Rectal smooth muscle tissue (tissue), 1 donor: ENCODE measurements around the gene CPA2.
A peak's percentile ranks its signal among the peaks of the same experiment; 100 is the strongest.
"Not testable (repeated sequence)": the region's sequence is repeated elsewhere in the genome, so short reads cannot be mapped to it uniquely, and the experiment has no call there.

ENCODE experiments used
- H3K27ac ChIP-seq: one replicate; pipeline ENCODE4 v1.7.0; 2013; ENCODE audit warnings: low read depth, low read length, inconsistent platforms
- H3K27me3 ChIP-seq: one replicate; pipeline ENCODE4 v1.7.0; 2013; ENCODE audit warnings: low read length; ENCODE audit not compliant: control insufficient read depth, insufficient read depth
- H3K36me3 ChIP-seq: one replicate; pipeline ENCODE4 v1.7.0; 2013; ENCODE audit warnings: low read length; ENCODE audit not compliant: control insufficient read depth, insufficient read depth
- H3K4me1 ChIP-seq: one replicate; pipeline ENCODE4 v1.7.0; 2013; ENCODE audit warnings: low read length; ENCODE audit not compliant: control insufficient read depth, insufficient read depth
- H3K4me3 ChIP-seq: one replicate; pipeline ENCODE4 v1.7.0; 2013; ENCODE audit warnings: low read length
- H3K9ac ChIP-seq: one replicate; pipeline ENCODE4 v1.7.0; 2013; ENCODE audit warnings: low read length

Gene CPA2

DNA sequence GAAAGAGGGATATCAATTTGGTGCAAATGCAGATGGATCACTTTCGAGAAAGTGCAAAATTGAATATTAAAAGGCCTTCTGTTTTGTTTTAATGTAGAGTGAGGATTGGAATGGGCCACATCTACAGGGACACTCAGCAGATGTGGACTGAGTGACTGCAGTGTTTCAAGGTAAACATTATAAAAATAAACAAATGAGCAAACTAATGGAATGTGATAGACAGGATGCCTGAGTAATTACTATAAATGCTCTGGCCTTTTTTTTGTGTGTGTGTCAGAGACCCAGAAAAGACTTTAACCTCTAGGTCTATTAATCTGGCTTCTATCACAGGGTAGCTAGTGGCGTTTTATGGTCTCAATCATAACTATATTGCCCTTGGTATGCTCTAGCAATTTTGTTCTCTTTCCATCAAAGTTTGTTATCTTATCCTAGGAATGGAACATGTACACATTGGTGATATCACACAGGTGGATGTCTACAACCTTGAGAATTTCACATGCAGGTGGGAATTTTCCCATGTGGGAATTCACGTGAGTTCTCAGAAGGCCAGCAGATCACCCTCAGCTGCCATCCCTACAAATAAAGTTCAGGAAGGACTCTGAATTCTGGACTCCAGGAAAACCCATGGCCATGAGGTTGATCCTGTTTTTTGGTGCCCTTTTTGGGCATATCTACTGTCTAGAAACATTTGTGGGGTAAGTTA, at the start of gene CPA2:
CPA2 (plus strand) TSS at position 606 of the 703 bp plus-strand sequence; CDS start at position 625, 19 bp downstream.
- Histone ChIP-seq H3K27ac (no peak within 1 kb of the TSS), H3K27me3 (no peaks in the 10 kb centered on the region), H3K36me3 (no peaks in the 10 kb centered on the region), H3K9ac (no peak within 1 kb of the TSS), H3K4me1 (no peaks in the 10 kb centered on the region), H3K4me3 (no peak within 1 kb of the TSS)

DNA sequence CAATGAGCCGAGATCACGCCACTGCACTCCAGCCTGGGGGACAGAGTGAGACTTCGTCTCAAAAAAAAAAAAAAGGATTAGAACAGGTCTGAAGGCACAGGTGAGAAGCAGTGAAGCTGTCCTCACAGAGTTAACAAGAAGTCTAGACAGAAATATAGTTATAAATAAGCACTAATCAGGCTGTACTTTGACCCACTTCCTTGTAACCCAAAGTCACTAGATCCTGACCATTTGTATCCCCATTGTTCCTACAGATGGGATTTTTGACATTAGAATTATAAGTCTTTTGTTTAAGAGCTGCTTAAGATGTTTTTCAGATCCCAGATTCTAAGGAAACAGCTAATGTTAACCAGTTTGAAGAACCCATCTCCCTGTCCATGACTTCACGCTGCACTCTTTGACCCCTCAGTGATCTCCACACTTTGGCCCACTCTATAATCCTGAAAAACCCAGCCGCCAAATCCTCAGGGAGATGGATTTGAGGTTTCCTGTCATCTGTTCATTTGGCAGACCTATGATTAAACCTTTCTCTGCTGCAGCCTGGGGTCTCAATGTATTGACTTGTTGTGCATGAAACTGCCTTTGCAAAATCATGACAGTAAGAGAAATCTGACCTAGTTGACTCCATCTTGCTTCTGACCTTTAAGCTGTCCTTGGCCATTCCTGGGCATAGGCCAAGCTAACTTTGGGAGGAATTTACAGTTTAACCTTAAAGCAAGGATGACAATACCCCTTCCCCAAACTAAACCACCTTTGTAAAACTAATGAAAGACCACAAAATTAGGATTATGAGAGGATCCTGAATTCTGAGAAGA, 47.6 kb upstream of the CPA2 start:
- H3K4me3 ChIP-seq: no peak overlapping the region
- no peaks in the 10 kb centered on the region for H3K4me1 ChIP-seq
- H3K27me3 ChIP-seq: no peaks in the 10 kb centered on the region
- no peak overlapping the region for H3K27ac ChIP-seq
- no peak overlapping the region for H3K9ac ChIP-seq
- no peaks in the 10 kb centered on the region for H3K36me3 ChIP-seq

DNA sequence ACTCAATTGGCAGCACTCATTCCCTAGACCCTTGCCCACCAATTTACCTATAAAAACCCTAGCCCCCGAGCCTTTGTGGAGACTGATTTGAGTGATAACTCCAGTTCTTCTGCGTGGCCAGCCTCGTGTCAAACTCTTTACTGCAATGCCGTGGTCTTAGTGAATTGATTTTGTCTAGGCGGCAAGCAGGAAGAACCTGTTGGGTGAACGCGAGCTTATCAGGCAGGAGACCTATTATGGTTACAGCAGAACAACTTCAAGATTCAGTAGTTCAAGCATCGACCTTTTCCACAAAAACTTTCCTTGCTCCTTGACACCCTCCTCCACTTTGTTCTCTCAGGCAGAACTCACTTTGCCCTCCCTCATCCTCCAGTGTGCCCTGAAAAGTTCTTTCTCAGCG, 46.8 kb upstream of the CPA2 start:
- Histone ChIP-seq H3K4me3 (no peak overlapping the region), H3K36me3 (no peaks in the 10 kb centered on the region), H3K9ac (no peak overlapping the region), H3K27ac (no peak overlapping the region), H3K27me3 (no peaks in the 10 kb centered on the region), H3K4me1 (no peaks in the 10 kb centered on the region)

DNA sequence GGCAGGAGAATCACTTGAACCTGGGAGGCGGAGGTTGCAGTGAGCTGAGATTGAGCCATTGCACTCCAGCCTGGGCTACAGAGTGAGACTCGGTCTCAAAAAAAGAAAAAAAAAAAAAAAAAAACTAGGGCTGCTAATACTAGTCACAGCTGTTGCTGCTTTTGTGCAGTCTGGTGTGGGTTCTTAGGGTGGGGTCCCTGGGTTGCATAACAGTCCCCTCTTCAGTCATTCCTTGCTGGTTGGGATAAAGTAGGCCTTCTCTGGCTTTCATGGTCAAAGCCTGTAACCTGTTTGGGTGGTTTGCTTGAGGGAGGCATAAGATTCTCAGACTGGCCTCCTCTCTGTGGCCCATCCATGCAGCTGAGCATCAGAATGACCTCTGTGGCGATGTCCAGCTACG, 44.9 kb upstream of the CPA2 start:
- no peak overlapping the region for H3K4me3 ChIP-seq

DNA sequence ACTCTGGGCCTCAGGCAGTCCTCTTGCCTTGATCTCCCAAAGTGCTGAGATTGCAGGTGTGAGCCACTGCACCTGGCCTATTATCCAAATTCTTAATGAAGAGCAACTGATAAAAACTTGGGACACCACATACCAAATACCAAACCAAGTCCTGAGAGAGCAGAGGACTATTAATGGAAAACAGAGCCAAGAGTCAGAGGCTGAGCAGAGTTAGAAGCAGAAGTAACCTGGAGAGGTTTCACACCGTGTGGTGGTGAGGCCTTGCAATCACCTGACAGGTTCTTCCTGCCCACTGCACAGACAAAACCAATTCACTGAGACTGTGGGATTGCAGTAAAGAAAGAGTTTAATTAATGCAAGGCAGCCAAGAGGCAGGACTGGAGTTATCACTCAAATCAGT, 43.0 kb upstream of the CPA2 start:
- H3K4me1 ChIP-seq: peaks cover 6% of the 10 kb centered on the region
- H3K27ac ChIP-seq: no peak overlapping the region
- H3K36me3 ChIP-seq: no peaks in the 10 kb centered on the region
- H3K9ac ChIP-seq: no peak overlapping the region
- H3K4me3 ChIP-seq: no peak overlapping the region
- H3K27me3 ChIP-seq: no peaks in the 10 kb centered on the region

More for the DNA sequence above, 44.9 kb upstream of the CPA2 start:
- Histone ChIP-seq H3K9ac (no peak overlapping the region), H3K27me3 (no peaks in the 10 kb centered on the region), H3K4me1 (no peaks in the 10 kb centered on the region), H3K27ac (no peak overlapping the region), H3K36me3 (no peaks in the 10 kb centered on the region)

DNA sequence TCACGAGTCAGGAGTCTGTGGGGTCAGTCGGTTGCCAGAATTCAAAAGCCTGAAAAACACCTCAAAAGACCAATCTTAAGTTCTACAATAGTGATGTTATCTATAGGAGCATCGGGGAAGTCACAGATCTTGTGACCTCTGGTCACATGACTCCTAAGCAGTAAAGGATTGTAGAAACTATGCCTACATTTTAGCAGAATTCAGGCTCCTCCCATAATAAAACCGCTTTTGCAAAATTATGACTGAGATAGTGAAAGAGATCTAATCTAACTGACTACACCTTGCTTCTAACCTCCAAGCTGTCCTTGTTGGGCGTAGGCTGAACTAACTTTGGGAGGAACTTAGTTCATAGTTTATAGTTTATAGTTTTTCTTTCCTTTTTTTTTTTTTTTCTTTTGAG, 42.5 kb upstream of the CPA2 start:
- Histone ChIP-seq H3K9ac (no peak overlapping the region), H3K4me1 (peaks cover 6% of the 10 kb centered on the region), H3K36me3 (no peaks in the 10 kb centered on the region), H3K27ac (no peak overlapping the region), H3K4me3 (no peak overlapping the region), H3K27me3 (no peaks in the 10 kb centered on the region)

DNA sequence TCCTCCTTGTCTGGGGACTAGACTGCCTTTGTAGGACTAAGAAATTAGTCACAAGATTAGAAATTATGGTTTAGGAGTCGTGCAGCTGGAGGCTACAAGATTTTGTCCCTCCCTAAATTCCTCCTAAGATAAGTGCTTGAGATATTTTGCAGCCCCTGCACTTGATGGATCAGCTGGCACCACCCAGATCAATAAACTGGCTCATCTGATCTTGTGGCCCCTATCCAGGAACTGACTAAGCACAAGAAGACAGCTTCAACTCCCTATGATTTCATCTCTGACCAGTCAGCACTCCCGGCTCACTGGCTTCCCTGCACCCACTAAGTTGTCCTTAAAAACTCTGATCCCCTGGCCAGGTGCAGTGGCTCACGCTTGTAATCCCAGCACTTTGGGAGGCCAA, 41.7 kb upstream of the CPA2 start:
- H3K27me3 ChIP-seq, H3K36me3 ChIP-seq, H3K9ac ChIP-seq, H3K27ac ChIP-seq, H3K4me1 ChIP-seq, H3K4me3 ChIP-seq: not testable (repeated sequence)

DNA sequence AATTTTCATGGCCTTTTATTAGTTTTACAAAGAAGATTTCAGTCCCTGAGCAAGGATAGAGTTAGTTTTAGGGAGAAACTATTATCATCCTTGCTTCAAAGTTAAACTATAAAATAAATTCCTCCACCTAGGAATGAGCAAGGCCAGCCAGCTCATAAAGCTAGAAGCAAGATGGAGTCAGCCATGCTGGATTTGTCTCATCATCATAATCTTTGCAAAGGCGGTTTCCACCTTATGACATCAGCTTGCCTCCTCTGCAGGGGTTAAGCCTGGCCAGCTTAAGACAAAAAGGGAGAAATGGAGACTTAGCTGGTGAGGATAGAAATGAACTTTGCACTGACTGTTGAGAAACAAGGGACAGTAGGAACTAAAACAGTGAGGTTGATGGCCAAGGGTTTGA, 40.3 kb upstream of the CPA2 start:
- Histone ChIP-seq H3K36me3 (no peaks in the 10 kb centered on the region), H3K4me3 (no peak overlapping the region), H3K9ac (no peak overlapping the region), H3K27me3 (no peaks in the 10 kb centered on the region), H3K27ac (no peak overlapping the region), H3K4me1 (peaks cover 6% of the 10 kb centered on the region)

DNA sequence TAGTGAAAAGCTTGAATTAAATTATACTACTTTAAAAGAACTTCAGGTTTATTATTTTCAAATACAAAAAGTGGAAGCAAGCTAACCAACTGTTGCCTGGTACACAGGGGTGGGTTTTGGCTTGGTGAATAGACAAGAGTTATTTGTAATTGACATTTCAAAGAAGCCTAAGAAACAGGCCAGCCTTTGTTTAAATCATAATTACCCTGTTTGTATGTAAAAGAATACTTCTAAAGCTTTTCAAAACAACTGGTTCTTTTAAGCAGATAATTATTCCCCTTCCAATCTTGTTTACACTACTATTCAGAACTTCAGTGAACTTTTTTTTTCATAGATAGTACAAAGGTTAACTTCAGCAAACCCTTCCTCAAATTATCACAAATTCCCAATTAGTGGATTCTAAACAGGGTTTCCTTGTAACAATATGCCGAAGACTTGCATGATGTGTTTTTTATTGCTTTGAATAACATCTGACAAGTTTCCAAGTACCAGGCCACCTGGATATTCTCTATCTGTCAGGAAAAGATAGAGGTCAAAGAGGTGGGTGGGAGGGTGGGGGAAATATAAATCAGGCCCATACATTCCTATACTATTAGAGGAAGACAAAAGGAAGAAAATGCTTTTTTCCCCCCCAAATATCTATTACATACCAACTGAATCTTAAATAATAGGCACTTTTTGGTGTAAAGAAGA, 38.6 kb upstream of the CPA2 start:
- Histone ChIP-seq H3K4me3 (no peak overlapping the region), H3K27ac (peak overlapping the region; percentile 6), H3K9ac (no peak overlapping the region), H3K4me1 (peaks cover 6% of the 10 kb centered on the region), H3K36me3 (no peaks in the 10 kb centered on the region), H3K27me3 (no peaks in the 10 kb centered on the region)

DNA sequence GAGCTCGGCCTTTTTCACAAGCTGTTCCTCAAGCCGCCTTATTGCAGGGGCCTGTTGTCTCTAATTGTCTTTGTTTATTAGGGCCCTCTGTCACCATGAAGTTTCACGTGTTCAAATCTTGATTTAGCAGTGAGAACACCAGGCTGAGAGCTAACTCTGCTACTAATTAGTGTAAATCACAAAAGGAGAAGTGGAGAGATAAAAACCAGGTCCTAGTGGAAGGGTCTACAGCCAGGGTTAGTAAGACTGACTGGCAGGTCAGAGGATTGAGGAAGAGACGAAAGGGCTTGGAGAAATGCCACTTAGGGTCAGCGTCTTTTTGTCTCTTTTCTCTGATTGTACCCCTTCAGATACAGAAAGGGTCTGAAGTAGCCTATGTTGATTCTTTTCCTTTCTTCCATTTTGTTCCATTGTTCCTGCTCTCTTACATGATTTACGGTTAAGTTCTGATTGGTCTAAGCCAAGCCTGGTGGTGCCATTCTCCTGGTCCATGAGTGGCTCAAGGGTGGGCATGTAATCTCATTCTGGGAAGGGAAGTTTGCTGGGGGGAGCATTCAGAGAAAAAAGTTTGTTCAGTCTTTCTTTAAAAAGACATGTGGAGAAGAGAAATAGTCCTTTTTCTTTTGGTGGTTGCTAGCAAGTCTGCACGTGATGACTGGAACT, 37.7 kb upstream of the CPA2 start:
- Histone ChIP-seq H3K4me1 (peaks cover 6% of the 10 kb centered on the region), H3K27me3 (no peaks in the 10 kb centered on the region), H3K36me3 (no peaks in the 10 kb centered on the region), H3K9ac (no peak overlapping the region), H3K4me3 (no peak overlapping the region), H3K27ac (peak overlapping the region; percentile 6)

DNA sequence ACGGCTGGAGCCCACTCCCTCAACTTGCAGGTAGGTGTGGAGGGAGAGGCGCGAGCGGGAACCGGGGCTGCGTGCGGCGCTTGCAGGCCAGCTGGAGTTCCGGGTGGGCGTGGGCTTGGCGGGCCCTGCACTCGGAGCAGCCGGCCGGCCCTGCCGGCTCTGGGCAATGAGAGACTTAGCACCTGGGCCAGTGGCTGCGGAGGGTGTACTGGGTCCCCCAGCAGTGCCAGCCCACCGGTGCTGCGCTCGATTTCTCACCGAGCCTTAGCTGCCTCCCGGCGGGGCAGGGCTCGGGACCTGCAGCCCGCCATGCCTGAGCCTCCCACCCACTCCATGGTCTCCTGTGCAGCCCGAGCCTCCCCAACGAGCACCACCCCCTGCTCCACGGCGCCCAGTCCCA, 36.7 kb upstream of the CPA2 start:
- H3K27ac ChIP-seq, H3K4me1 ChIP-seq, H3K27me3 ChIP-seq, H3K4me3 ChIP-seq, H3K9ac ChIP-seq, H3K36me3 ChIP-seq: not testable (repeated sequence)

DNA sequence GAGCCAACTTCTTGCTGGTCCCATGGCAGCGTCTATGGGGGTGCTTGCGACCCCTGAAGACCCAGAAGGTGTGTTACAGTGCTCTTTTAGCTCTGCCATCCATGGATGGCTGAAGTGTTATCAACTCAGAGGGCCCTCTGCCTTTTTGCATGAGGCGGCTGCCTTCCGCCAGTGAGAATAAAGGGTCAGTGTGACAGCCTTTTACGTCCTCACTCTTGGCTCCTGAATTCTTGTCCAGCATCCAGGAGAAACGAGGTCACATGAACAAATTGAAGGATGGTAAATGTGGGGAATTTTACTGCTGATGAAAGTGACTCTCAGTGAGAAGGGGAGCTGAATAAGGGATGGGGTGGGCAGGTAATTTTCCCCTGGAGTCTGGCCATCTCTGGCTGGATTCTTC, 34.9 kb upstream of the CPA2 start:
- Histone ChIP-seq H3K27me3 (no peaks in the 10 kb centered on the region), H3K36me3 (no peaks in the 10 kb centered on the region), H3K27ac (no peak overlapping the region), H3K4me3 (no peak overlapping the region), H3K9ac (no peak overlapping the region), H3K4me1 (peaks cover 6% of the 10 kb centered on the region)
